CD14-positive monocyte (primary cell): ENCODE measurements around the gene DAPK1. TPM values are rescaled to one million over a fixed set of nuclear protein-coding genes. Genes with fewer than 3 reads are reported as not detected.

Experiments
- DNase-seq, 3 donors: peaks; one replicate each; pipeline ENCODE4 v3.0.0-alpha.2; 2011 to 2022
- H2AFZ ChIP-seq: 2 replicates; pipeline ENCODE4 v1.6.0; 2012; ENCODE audit warnings: mild to moderate bottlenecking, low read depth, low read length, inconsistent platforms; ENCODE audit not compliant: insufficient read depth, poor library complexity, severe bottlenecking
- H3K27ac ChIP-seq, 2 donors: 1 replicate in 1 of 2; 2 replicates in 1 of 2; pipeline ENCODE4 v1.5.1; 2012 to 2013; ENCODE audit warnings: low read length in 2 of 2, control low read depth in 1 of 2, inconsistent platforms in 1 of 2, low read depth in 1 of 2, mild to moderate bottlenecking in 1 of 2
- H3K27me3 ChIP-seq, 2 donors: one replicate each; pipeline versions ENCODE4 v1.6.0 to v1.6.1; 2011 to 2013; ENCODE audit warnings: low read length in 2 of 2; ENCODE audit not compliant: control insufficient read depth in 2 of 2, insufficient read depth in 2 of 2
- H3K36me3 ChIP-seq, 2 donors: replicated peaks in 1 of 2; 1 replicate in 1 of 2; 2 replicates in 1 of 2; pipeline versions ENCODE4 v1.5.1 to v1.6.1; 2012 to 2013; ENCODE audit warnings: low read length in 2 of 2, control low read depth in 1 of 2, inconsistent platforms in 1 of 2, mild to moderate bottlenecking in 1 of 2; ENCODE audit not compliant: insufficient read depth in 2 of 2, control insufficient read depth in 1 of 2
- H3K4me1 ChIP-seq, 2 donors: 1 replicate in 1 of 2; 2 replicates in 1 of 2; pipeline versions ENCODE4 v1.5.1 to v1.6.1; 2012 to 2013; ENCODE audit warnings: low read length in 2 of 2, control low read depth in 1 of 2, inconsistent platforms in 1 of 2, mild to moderate bottlenecking in 1 of 2, moderate library complexity in 1 of 2; ENCODE audit not compliant: insufficient read depth in 2 of 2, control insufficient read depth in 1 of 2
- H3K4me2 ChIP-seq: replicated peaks from 2 replicates; pipeline ENCODE3; 2012; ENCODE audit warnings: low read length, moderate library complexity, mild to moderate bottlenecking; ENCODE audit not compliant: poor library complexity, severe bottlenecking; ENCODE audit errors: extremely low read depth
- H3K4me3 ChIP-seq, 3 experiments: fragments of 200-600 bp in 1 of 3; sonication (generic) in 1 of 3; replicated peaks in 1 of 3; 1 replicate in 2 of 3; 2 replicates in 1 of 3; pipeline ENCODE4 v1.5.1; 2011 to 2013; ENCODE audit warnings: low read length in 3 of 3, mild to moderate bottlenecking in 3 of 3, control low read depth in 2 of 3, low read depth in 2 of 3, inconsistent platforms in 1 of 3, moderate library complexity in 1 of 3
- H3K79me2 ChIP-seq: 2 replicates; pipeline ENCODE4 v1.6.0; 2012; ENCODE audit warnings: mild to moderate bottlenecking, control low read depth, inconsistent platforms, low read length, moderate library complexity; ENCODE audit not compliant: insufficient read depth
- H3K9ac ChIP-seq: 2 replicates; pipeline ENCODE4 v1.6.0; 2017; ENCODE audit warnings: low read length, mild to moderate bottlenecking; ENCODE audit not compliant: insufficient read depth, poor library complexity, severe bottlenecking
- H3K9me3 ChIP-seq, 2 donors: replicated peaks in 1 of 2; 1 replicate in 1 of 2; 2 replicates in 1 of 2; pipeline versions ENCODE4 v1.5.1 to v1.6.1; 2012 to 2013; ENCODE audit warnings: low read length in 2 of 2, control low read depth in 1 of 2; ENCODE audit not compliant: control insufficient read depth in 1 of 2, insufficient read depth in 1 of 2
- H4K20me1 ChIP-seq: 2 replicates; pipeline ENCODE4 v1.6.0; 2012; ENCODE audit warnings: mild to moderate bottlenecking, low read length, control low read depth, moderate library complexity; ENCODE audit not compliant: insufficient read depth
- H3K27ac Mint-ChIP-seq, 7 donors: one replicate each; pipeline ENCODE4 v1.8.0; 2020; ENCODE audit warnings: mild to moderate bottlenecking in 7 of 7, mixed read lengths in 7 of 7, moderate library complexity in 6 of 7, inconsistent platforms in 2 of 7
- H3K27me3 Mint-ChIP-seq, 3 donors: one replicate each; pipeline ENCODE4 v1.8.0; 2021 to 2022; ENCODE audit warnings: low read depth in 3 of 3, mild to moderate bottlenecking in 3 of 3, mixed read lengths in 3 of 3, moderate library complexity in 3 of 3, inconsistent platforms in 1 of 3
- H3K36me3 Mint-ChIP-seq, 2 donors: one replicate each; pipeline ENCODE4 v1.8.0; 2020; ENCODE audit warnings: mixed read lengths in 2 of 2, inconsistent platforms in 1 of 2, mild to moderate bottlenecking in 1 of 2
- H3K4me1 Mint-ChIP-seq: one replicate; pipeline ENCODE4 v1.8.0; 2020; ENCODE audit warnings: mild to moderate bottlenecking, mixed read lengths
- H3K4me3 Mint-ChIP-seq, 2 donors: one replicate each; pipeline ENCODE4 v1.8.0; 2020; ENCODE audit warnings: mild to moderate bottlenecking in 2 of 2, mixed read lengths in 2 of 2, moderate library complexity in 1 of 2
- H3K9me3 Mint-ChIP-seq, 7 donors: one replicate each; pipeline ENCODE4 v1.8.0; 2020 to 2022; ENCODE audit warnings: mixed read lengths in 7 of 7, mild to moderate bottlenecking in 6 of 7, moderate library complexity in 6 of 7, inconsistent platforms in 2 of 7
- CTCF ChIP-seq: fragments of 200-600 bp; IDR thresholded peaks from one replicate; pipeline ENCODE4 v1.8.0; 2022; ENCODE audit warnings: antibody characterized with exemption, mild to moderate bottlenecking
- WGBS: methylation state at CpG from one replicate; pipeline ENCODE4 v1.1.5; 2013; ENCODE audit warnings: missing lambda C conversion rate; ENCODE audit not compliant: insufficient coverage; 5-methylcytosine and 5-hydroxymethylcytosine counted together
- intact Hi-C, 2 donors: fragments of 100-400 bp; cut with micrococcal nuclease; formaldehyde crosslinking; loops; one replicate each; pipeline versions ENCODE4 v1.15.0 to v1.15.1; 2023
- polyA plus RNA-seq, 3 donors: library from polyadenylated mRNA; depleted of rRNA in 1 of 3; unstranded in 2 of 3; stranded (reverse) in 1 of 3; fragments of 300-500 nt in 2 of 3; fragments of >200 nt in 1 of 3; fragmentation: Illumina TruSeq in 2 of 3; gene quantifications; 1 replicate in 2 of 3; 2 replicates in 1 of 3; pipeline ENCODE4 v1.2.3, GENCODE V29; 2012 to 2021

Gene DAPK1
- polyA plus RNA-seq, 3 donors: 24.1 to 102 (median 44.4) TPM

GRCh38 chr9:87746186-87746585 lies 248.5 kb downstream of the DAPK1 start:
- H3K27ac Mint-ChIP-seq: no peak overlapping the region
- TF ChIP-seq CTCF: no peak
- peaks cover 6 to 20% (median 16%) of the 10 kb centered on the region in 7 donors for H3K9me3 Mint-ChIP-seq

GRCh38 chr9:87748881-87749280 lies 251.2 kb downstream of the DAPK1 start:
- intact Hi-C loops: no loop called here
- DNase-seq: no peak
- H3K9me3 ChIP-seq: peaks cover 4 to 7% of the 10 kb centered on the region in 2 donors
- WGBS: no CpG with 5 or more reads among the region's 1 CpG
- peak overlapping the region in 1 of 2 donors; percentile 8 for H3K4me3 Mint-ChIP-seq
- no peaks in the 10 kb centered on the region for H3K79me2 ChIP-seq
- H4K20me1 ChIP-seq: no peaks in the 10 kb centered on the region
- no peaks in the 10 kb centered on the region for H3K36me3 Mint-ChIP-seq
- peaks cover 6 to 30% (median 22%) of the 10 kb centered on the region in 3 donors for H3K27me3 Mint-ChIP-seq
- H3K4me1 ChIP-seq: no peaks in the 10 kb centered on the region
- no peak overlapping the region for H3K9ac ChIP-seq
- peaks cover 0 to 14% (median 10%) of the 10 kb centered on the region in 7 donors for H3K9me3 Mint-ChIP-seq
- H3K4me3 ChIP-seq: no peak overlapping the region
- no peak overlapping the region for H3K27ac Mint-ChIP-seq
- H3K27me3 ChIP-seq: peaks cover 0 to 13% of the 10 kb centered on the region in 2 donors
- no peak overlapping the region for H3K4me2 ChIP-seq
- H3K36me3 ChIP-seq: no peaks in the 10 kb centered on the region
- no peaks in the 10 kb centered on the region for H3K4me1 Mint-ChIP-seq
- TF ChIP-seq CTCF: no peak
- H3K27ac ChIP-seq: no peak overlapping the region
- H2AFZ ChIP-seq: no peak overlapping the region

More at GRCh38 chr9:87746186-87746585, 248.5 kb downstream of the DAPK1 start:
- DNase-seq: no peak
- no peak overlapping the region for H2AFZ ChIP-seq
- Mint-ChIP-seq H3K27me3 (peaks cover 7 to 38% (median 33%) of the 10 kb centered on the region in 3 donors), H3K4me3 (no peak overlapping the region), H3K36me3 (no peaks in the 10 kb centered on the region), H3K4me1 (peaks cover 9% of the 10 kb centered on the region)
- no peaks in the 10 kb centered on the region for H3K4me1 ChIP-seq
- intact Hi-C loops: no loop called here
- no peak overlapping the region for H3K9ac ChIP-seq
- H3K79me2 ChIP-seq: no peaks in the 10 kb centered on the region
- H4K20me1 ChIP-seq: no peaks in the 10 kb centered on the region
- no peaks in the 10 kb centered on the region for H3K36me3 ChIP-seq
- H3K4me3 ChIP-seq: no peak overlapping the region
- 100% methylated on average over 1 of the region's 4 CpGs for WGBS
- no peak overlapping the region for H3K4me2 ChIP-seq
- H3K9me3 ChIP-seq: peaks cover 9 to 11% of the 10 kb centered on the region in 2 donors
- peaks cover 2 to 18% of the 10 kb centered on the region in 2 donors for H3K27me3 ChIP-seq
- H3K27ac ChIP-seq: no peak overlapping the region
